Keratinocyte (primary cell): Measurements from ENCODE around the gene DEPP1.

Source experiments
- EZH2 ChIP-seq: IDR thresholded peaks from one replicate; pipeline ENCODE4 v1.6.1; 2012; ENCODE audit warnings: inconsistent platforms, mild to moderate bottlenecking, low read length, moderate library complexity
- TF ChIP-seq, protein P1 (sequence below), 3 experiments: IDR thresholded peaks in 1 of 3; conservative IDR thresholded peaks in 1 of 3; optimal IDR thresholded peaks in 1 of 3; 2 replicates in 2 of 3; 3 replicates in 1 of 3; pipeline versions ENCODE3 to v1.5.1; 2011; ENCODE audit warnings: low read length in 3 of 3, mild to moderate bottlenecking in 3 of 3, moderate library complexity in 2 of 3, control low read depth in 1 of 3, inconsistent platforms in 1 of 3; ENCODE audit not compliant: insufficient read depth in 2 of 3; ENCODE audit errors: extremely low read depth in 1 of 3

DNA sequence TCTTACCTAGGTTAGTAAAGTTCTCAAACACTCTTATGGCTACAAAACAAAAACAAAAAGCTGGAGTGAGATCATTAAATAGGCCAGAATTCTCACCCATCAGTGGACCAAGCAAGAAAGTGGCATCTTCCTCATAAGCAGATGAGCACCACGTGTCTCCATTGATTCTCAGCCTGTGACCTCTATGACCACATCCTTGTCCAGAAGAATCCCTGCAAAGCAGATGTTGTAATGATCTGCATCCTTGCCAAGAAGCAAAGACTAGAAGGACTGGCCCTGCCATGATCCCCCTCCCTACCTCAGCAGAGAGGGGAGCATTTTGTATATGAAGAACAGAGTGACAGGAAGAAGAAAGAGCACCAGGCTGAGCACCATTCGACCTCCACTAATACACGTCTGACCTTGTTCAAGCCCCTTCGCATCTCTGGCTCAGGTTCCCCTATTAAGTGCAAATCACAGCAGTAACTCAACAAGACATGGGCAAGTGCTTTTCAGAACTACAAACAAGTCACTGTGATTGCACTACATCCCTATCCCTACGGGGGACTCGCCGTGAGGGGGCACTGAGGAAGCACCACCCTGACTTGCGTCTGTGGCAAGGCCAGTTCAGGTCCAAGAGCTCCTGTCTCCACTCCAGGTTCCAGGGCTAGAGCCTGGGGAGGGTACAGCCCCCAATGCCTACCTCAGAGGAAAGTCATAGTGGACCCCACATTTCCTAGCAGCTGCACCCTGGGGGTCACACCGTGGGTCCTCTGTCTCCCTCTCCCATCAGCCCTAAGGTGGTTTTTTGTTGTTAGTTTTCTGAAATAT, 41.2 kb downstream of the DEPP1 start:
- TF ChIP-seq, protein P1, sequence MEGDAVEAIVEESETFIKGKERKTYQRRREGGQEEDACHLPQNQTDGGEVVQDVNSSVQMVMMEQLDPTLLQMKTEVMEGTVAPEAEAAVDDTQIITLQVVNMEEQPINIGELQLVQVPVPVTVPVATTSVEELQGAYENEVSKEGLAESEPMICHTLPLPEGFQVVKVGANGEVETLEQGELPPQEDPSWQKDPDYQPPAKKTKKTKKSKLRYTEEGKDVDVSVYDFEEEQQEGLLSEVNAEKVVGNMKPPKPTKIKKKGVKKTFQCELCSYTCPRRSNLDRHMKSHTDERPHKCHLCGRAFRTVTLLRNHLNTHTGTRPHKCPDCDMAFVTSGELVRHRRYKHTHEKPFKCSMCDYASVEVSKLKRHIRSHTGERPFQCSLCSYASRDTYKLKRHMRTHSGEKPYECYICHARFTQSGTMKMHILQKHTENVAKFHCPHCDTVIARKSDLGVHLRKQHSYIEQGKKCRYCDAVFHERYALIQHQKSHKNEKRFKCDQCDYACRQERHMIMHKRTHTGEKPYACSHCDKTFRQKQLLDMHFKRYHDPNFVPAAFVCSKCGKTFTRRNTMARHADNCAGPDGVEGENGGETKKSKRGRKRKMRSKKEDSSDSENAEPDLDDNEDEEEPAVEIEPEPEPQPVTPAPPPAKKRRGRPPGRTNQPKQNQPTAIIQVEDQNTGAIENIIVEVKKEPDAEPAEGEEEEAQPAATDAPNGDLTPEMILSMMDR (optimal IDR thresholded peaks at IDR 0.05 in 1 of 3, IDR thresholded peaks at IDR 0.05 in 1 of 3, conservative IDR thresholded peaks at IDR 0.05 in 1 of 3; ENCODE audit: extremely low read depth in 1 of 3, insufficient read depth in 2 of 3, low read length in 3 of 3): no peak
- TF ChIP-seq EZH2: no peak
